HG03378 (cell line): ENCODE measurements around the gene RERE.
"Not testable (repeated sequence)": the region's sequence is repeated elsewhere in the genome, so short reads cannot be mapped to it uniquely, and the experiment has no call there.

Experiments
- ATAC-seq: cut with Tn5 transposase; IDR thresholded peaks from one replicate; pipeline ENCODE4 v1.9.1; 2021; ENCODE audit warnings: mild to moderate bottlenecking, moderate library complexity; ENCODE audit not compliant: unreplicated experiment

Gene RERE

GRCh38 chr1:8753736-8754135, 63.7 kb downstream of the RERE start:
- no peak for ATAC-seq

DNA sequence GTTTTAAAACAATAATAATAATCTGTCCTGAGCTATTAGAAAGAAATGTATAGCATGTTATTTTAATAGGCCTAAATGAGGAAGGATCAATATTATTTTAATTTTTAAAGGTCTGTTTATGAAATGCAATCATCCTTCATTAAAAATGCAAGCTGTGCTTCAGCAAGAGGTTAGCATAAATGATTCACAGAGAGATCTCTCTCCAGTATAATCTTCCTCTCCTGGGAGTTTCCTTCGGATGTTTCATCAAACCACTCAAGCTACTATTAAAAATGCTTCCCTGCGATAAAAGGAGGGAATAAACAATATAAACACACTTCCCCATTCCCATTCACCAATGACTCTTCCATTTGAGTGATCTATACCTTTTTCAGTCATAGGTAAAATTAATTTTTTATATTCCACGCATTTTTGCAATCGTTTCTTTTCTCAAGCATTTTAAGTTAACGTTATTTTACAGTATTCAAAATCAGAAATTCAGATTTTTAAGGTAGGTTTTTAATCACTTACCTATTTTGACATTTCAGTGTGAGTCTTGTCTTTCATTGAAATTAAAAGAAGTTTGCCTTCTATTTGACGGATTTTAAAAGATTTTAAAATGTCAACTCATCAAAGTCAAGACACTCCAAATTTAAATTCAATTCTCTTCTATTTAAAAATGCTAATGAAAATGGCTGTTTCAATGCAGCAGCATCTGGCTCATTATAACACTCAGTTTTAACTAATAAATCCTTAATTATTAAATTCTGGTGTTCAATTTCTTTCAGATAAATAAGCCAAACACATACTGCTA, 64.3 kb downstream of the RERE start:
- ATAC-seq: no peak

- no peak for ATAC-seq
These were observed 65.0 kb downstream of the RERE start for GRCh38 chr1:8752411-8752810.

GRCh38 chr1:8751984-8752383, 65.5 kb downstream of the RERE start:
- no peak for ATAC-seq

DNA sequence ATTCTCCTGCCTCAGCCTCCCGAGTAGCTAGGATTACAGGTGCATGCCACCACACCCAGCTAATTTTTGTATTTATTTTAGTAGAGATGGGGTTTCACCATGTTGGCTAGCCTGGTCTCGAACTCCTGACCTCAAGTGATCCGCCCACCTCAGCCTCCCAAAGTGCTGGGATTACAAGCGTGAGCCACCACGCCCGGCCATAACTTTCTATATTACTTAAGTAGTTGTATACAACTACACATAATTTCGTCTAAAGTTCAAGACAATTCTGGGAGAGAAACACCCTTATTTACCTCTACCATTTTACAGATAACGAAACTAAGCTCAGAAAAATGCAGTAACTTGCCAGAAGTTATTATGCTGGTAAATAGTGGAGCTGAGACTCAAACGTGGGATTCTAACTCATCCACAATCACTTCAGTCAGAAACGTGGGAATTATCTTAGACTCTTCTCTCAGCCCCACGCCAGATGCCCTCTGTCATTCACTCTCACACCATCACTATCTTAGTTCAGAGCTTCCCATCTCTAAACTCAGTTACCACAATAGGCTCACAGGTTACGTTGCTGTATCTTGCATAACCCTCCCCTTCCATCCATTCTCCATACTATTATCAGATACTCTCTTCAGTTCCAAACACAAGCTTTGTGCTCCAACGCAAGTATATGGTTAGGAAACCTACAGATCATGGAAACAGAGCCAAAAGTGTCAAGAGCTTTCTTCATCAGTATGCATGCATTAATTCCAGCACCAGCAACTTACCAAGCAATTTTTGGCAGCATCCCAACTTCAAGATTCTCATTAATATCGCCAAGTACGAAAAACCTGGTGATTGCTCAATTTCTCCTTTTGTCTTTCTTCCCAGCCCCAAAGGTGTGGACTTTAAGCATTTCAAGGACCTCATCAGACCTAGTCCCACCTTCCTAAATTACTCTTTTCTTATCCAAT, 69.3 kb downstream of the RERE start:
- ATAC-seq: no peak

- no peak for ATAC-seq
These were observed 70.9 kb downstream of the RERE start for GRCh38 chr1:8746554-8746953.

DNA sequence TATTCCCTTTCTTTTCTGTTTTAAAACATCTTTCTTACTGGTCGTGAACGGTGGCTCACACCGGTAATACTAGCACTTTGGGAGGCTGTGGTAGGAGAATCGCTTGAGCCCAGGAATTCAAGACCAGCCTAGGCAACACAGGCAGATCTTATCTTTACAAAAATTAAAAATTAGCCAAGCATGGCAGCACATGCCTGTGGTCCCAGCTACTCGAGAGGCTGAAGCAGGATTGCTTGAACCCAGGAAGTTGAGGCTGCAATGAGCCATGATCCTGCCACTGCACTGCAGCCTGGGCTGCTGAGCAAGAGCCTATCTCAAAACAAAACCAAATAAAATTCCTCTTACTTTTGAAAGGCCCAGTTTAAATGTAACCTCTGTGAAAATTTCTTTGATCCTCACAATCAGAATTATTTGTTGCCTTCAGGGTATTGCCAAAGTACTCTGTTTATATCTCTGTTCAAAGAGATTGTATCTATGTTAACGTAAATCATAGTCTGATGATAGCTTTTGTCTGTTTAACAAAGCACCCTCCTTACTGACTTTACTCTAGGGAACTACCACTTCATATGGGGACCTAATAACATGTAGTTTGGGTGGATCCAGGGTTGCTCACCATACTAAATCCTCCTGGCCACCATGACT, 71.6 kb downstream of the RERE start:
- no peak for ATAC-seq

DNA sequence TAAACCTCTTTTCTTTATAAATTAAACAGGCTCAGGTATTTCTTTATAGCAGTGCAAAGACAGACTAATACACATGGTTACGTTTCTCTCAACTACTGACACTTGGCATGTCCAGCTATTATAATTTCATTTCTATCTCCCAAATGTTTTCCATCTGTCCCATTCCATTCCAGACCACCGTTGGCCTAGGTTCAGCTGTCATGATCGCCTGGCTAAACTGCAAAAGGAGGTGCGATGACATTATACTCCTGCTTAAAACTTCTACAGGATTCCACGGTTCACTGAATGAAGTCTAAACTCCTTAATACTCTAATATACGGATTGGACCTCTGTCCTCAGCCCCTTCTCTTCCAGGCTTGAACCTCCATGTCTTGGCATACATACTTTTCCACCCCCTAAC, 72.1 kb downstream of the RERE start:
- ATAC-seq: no peak

DNA sequence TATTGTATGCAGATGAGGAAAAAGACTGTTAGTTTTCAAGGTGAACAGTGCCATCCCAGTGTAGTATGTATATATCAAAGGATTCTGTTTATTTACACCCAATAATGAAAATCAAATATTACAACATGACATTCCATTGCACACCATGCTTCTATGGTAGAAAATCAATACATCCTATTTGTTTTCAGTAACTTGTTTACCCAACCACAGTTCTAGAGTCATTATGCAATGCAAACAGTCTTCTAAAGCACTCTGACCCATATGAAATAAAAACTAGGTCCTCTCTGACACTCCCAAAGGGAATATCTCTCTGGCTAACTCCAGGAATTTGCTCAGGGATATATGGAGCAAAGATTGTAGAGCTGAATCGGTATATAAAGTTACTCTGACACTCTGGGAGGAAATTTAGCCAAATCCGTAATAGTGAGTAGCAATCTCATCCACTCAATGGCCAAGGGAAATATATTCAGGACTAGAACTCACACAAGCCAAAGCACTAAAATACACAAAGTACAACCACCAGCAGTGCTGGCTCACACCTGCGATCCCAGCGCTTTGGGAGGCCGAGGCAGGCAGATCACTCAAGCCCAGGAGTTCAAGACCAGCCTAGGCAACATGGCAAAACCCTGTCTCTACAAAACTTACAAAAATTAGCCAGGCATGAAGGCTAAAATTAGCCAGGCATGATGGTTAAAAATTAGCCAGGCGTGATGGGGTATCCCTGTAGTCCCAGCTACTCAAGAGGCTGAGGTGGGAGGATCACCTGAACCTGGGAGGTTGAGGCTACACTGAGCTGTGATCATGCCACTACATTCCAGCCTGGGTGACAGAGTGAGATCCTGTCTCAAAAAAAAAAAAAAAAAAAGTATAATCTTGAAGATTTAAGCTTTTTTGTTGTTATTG, 75.2 kb downstream of the RERE start:
- no peak for ATAC-seq

DNA sequence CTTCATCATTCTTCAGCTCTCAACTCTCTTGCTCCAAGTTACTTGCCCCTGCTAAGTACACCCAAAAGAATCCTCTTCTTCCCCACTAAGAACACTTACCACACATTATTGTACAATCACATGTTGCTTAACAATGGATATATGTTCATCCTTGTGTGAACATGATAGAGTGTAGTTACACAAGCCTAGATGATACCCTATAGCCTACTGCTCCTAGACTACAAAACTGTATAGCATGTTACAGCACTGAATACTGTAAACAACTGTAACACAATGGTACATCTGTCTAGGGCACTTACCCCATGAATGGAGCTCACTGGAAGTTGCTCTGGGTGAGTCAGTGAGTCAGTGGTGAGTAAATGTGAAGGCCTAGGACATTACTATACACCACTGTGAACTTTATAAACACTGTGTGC, 77.4 kb downstream of the RERE start:
- no peak for ATAC-seq

GRCh38 chr1:8739377-8739776, 78.1 kb downstream of the RERE start:
- no peak for ATAC-seq

- ATAC-seq: no peak
These were observed 80.5 kb downstream of the RERE start for GRCh38 chr1:8736927-8737326.

- no peak for ATAC-seq
These were observed 84.0 kb downstream of the RERE start for GRCh38 chr1:8733484-8733883.

DNA sequence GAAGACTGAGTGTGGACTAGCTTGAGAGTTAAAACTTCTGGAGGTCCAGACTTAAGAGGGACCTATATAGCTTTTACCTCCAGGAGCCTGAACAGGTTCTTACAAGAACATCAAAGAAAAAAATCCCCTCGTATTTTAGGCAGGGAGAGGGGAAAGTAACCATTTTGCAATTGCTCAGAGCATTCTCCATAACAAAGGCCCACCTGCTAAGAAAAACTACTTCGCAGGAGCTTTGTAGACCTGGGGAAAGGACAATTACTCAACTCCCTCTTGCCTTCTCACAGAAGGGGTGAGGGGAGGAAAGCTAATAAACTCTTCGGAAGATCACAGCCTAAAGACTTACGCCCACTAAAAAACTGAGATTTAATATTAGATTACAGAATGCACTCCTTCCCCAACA, 86.3 kb downstream of the RERE start:
- no peak for ATAC-seq

- no peak for ATAC-seq
These were observed 89.0 kb downstream of the RERE start for GRCh38 chr1:8728464-8728863.

DNA sequence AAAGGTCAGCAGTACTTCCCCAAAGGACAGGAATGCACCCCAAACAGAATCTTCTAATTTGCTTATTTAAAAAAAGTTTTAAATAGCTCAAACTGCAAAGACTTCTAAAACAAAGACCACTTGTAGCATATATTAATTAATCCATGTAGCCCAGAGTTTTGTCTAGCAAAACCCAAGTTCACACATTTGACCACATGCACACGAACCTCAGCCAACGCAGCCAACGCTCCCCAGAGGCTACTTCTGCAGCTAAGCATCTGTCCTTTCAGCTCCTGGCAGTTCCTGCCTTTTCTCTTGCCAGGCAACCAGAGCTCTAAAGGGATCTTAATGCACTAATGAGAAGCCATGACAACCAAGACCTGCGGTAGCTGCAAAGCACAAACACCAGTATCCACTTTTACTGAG, 89.6 kb downstream of the RERE start:
- no peak for ATAC-seq

- not testable (repeated sequence) for ATAC-seq
These were observed 90.1 kb downstream of the RERE start for GRCh38 chr1:8727316-8727715.

DNA sequence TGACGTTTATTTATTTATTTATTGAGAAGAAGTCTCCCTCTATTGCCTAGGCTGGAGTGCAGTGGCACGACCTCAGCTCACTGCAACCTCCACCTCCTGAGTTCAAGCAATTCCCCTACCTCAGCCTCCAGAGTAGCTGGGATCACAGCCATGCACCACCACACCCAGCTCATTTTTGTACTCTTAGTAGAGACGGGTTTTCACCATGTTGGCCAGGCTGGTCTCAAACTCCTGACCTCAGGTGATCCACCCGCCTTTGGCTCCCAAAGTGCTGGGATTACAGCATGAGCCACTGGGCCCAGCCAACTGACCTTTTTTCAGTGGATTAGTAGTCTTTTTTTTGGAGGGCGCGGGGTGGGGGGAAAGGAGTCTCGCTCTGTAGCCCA, 90.6 kb downstream of the RERE start:
- not testable (repeated sequence) for ATAC-seq

DNA sequence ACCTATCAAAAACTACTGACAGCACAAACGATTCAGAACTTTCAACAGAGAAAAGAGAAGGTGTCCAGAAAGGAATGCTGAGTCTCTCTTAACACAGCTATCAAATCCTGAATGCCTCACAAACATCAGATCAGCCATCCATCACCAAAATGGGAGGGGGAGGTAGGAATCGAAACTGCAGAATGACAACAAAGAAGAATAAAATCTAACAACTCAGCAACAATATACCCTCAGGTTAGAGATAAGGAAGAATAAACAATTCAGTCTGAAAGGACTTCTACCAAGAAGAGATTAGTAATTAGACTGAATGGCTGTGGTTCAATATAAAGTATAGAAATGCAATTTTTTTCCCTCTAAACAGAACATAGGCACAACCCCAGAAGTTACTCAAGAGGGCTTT, 94.4 kb downstream of the RERE start:
- ATAC-seq: no peak

- ATAC-seq: no peak
These were observed 95.1 kb downstream of the RERE start for GRCh38 chr1:8722366-8722765.
